ENCODE measurements around the gene ATP2B2. TPM values are rescaled to one million over a fixed set of nuclear protein-coding genes. Genes with fewer than 3 reads are reported as not detected.

The ATP2B2 gene
- total and polyA plus RNA-seq, 10 of the 15 experiments (the other 5 are each of a cell fraction or from before 2014, with no cell fraction given) = 0.04 TPM; not detected in 9

- RAD21 ChIA-PET (ENCODE audit: unreplicated experiment) = no interaction called here
- POLR2A ChIA-PET = no interaction called here
- no peaks in the 10 kb centered on the region for H3K9me3 ChIP-seq (replicated peaks; ENCODE audit: control insufficient read depth, insufficient read depth, low read length)
- no peak for DNase-seq (ENCODE audit: low read depth, low spot score)
- SMC1A ChIA-PET (ENCODE audit: uncharacterized antibody, unreplicated experiment) = no interaction called here
- H3K4me3 ChIP-seq = no peak overlapping the region
- H2AFZ ChIP-seq (ENCODE audit: control insufficient read depth, low read depth, low read length) = no peak overlapping the region
- no peaks in the 10 kb centered on the region for H3K4me1 ChIP-seq (ENCODE audit: control insufficient read depth, insufficient read depth, low read length)
- BruUV-seq (replicated peaks) = no TSS peak
- no peaks in the 10 kb centered on the region for H3K36me3 ChIP-seq (ENCODE audit: control insufficient read depth in 2 of 2, insufficient read depth in 2 of 2, low read length in 1 of 2)
- in situ Hi-C loops (cut with MboI) = no loop called here
- CTCF ChIA-PET = no interaction called here
- TF ChIP-seq RUNX3 (IDR thresholded peaks at IDR 0.05; ENCODE audit: low read length) (no peak), ZBED1 (IDR thresholded peaks at IDR 0.05; ENCODE audit: borderline replicate concordance) (no peak), GABPA (IDR thresholded peaks at IDR 0.05; ENCODE audit: low read depth) (no peak), HCFC1 (IDR thresholded peaks at IDR 0.05; ENCODE audit: low read length) (no peak), SMAD1 (IDR thresholded peaks at IDR 0.05; ENCODE audit: low read depth, partially characterized antibody) (no peak)
- no peak overlapping the region for H3K4me2 ChIP-seq (ENCODE audit: control insufficient read depth, insufficient read depth)
- H3K27me3 ChIP-seq (replicated peaks in 1 of 2; ENCODE audit: control insufficient read depth in 2 of 2, insufficient read depth in 2 of 2, low read length in 1 of 2) = peaks cover 2 to 3% of the 10 kb centered on the region in 2 experiments; a peak in 3 of 4 replicates
- ATAC-seq = no peak
- H3K27ac ChIP-seq (ENCODE audit: control insufficient read depth, insufficient read depth) = no peak overlapping the region
- intact Hi-C loops (cut with micrococcal nuclease; ENCODE audit: unreplicated experiment) = no loop called here
- WGBS (ENCODE audit: insufficient coverage, insufficient replicate concordance, low lambda C conversion rate, missing lambda C conversion rate) = 21% methylated on average over 18 of the region's 18 CpGs
- no peaks in the 10 kb centered on the region for H4K20me1 ChIP-seq (ENCODE audit: control insufficient read depth, insufficient read depth)
- H3K79me2 ChIP-seq (ENCODE audit: control insufficient read depth, insufficient read depth, low read length) = no peaks in the 10 kb centered on the region
- no peak overlapping the region for H3K9ac ChIP-seq (ENCODE audit: control insufficient read depth, insufficient read depth, low read length)
- FAIRE-seq = no peak
These were observed 56.0 kb downstream of the ATP2B2 start for GRCh38 chr3:10449436-10449835.

GRCh38 chr3:10448544-10448943, 56.8 kb downstream of the ATP2B2 start:
- in situ Hi-C loops (cut with MboI) = no loop called here
- no peak for DNase-seq (ENCODE audit: low read depth, low spot score)
- CTCF ChIA-PET = no interaction called here
- Histone ChIP-seq H3K4me3 (no peak overlapping the region), H3K27me3 (replicated peaks in 1 of 2; ENCODE audit: control insufficient read depth in 2 of 2, insufficient read depth in 2 of 2, low read length in 1 of 2) (peaks cover 2 to 3% of the 10 kb centered on the region in 2 experiments; a peak in 3 of 4 replicates), H3K9ac (ENCODE audit: control insufficient read depth, insufficient read depth, low read length) (no peak overlapping the region), H4K20me1 (ENCODE audit: control insufficient read depth, insufficient read depth) (no peaks in the 10 kb centered on the region), H3K9me3 (replicated peaks; ENCODE audit: control insufficient read depth, insufficient read depth, low read length) (no peaks in the 10 kb centered on the region), H3K4me1 (ENCODE audit: control insufficient read depth, insufficient read depth, low read length) (no peaks in the 10 kb centered on the region), H3K27ac (ENCODE audit: control insufficient read depth, insufficient read depth) (no peak overlapping the region), H3K4me2 (ENCODE audit: control insufficient read depth, insufficient read depth) (no peak overlapping the region), H2AFZ (ENCODE audit: control insufficient read depth, low read depth, low read length) (no peak overlapping the region), H3K36me3 (ENCODE audit: control insufficient read depth in 2 of 2, insufficient read depth in 2 of 2, low read length in 1 of 2) (no peaks in the 10 kb centered on the region), H3K79me2 (ENCODE audit: control insufficient read depth, insufficient read depth, low read length) (no peaks in the 10 kb centered on the region)
- SMC1A ChIA-PET (ENCODE audit: uncharacterized antibody, unreplicated experiment) = no interaction called here
- ATAC-seq = no peak
- POLR2A ChIA-PET = no interaction called here
- intact Hi-C loops (cut with micrococcal nuclease; ENCODE audit: unreplicated experiment) = no loop called here
- RAD21 ChIA-PET (ENCODE audit: unreplicated experiment) = no interaction called here
- 63% methylated on average over 3 of the region's 3 CpGs for WGBS (ENCODE audit: insufficient coverage, insufficient replicate concordance, low lambda C conversion rate, missing lambda C conversion rate)
- no TSS peak for BruUV-seq (replicated peaks)
- no peak for FAIRE-seq
- TF ChIP-seq BCL3 (IDR thresholded peaks at IDR 0.05; ENCODE audit: borderline replicate concordance, insufficient read depth, low read depth, low read length, poor library complexity, severe bottlenecking) = no peak
- no peak for TF ChIP-seq NKRF (conservative IDR thresholded peaks at IDR 0.05)
- no peak for TF ChIP-seq EP300 (IDR thresholded peaks at IDR 0.05; ENCODE audit: borderline replicate concordance in 1 of 2, control insufficient read depth in 1 of 2, low read depth in 2 of 2, low read length in 2 of 2)
- no peak for TF ChIP-seq SKIL (IDR thresholded peaks at IDR 0.05; ENCODE audit: low read depth, poor library complexity, severe bottlenecking)
- no peak for TF ChIP-seq NFYB (IDR thresholded peaks at IDR 0.05; ENCODE audit: insufficient read depth, low read depth, low read length)
- no peak for TF ChIP-seq ZSCAN29 (IDR thresholded peaks at IDR 0.05)
- no peak for TF ChIP-seq BRCA1 (IDR thresholded peaks at IDR 0.05; ENCODE audit: low read depth, low read length)
- TF ChIP-seq KDM1A (IDR thresholded peaks at IDR 0.05; ENCODE audit: borderline replicate concordance) = no peak
